Chondrocyte (in vitro differentiated cells): ENCODE measurements around the gene CADM1. TPM values are rescaled to one million over a fixed set of nuclear protein-coding genes. Genes with fewer than 3 reads are reported as not detected.

Experiments
- DNase-seq: peaks from one replicate; pipeline ENCODE4 v3.0.0; 2021; ENCODE audit warnings: mixed read lengths, low spot score
- H3K27ac Mint-ChIP-seq: one replicate; pipeline ENCODE4 v1.8.0; 2021; ENCODE audit warnings: mild to moderate bottlenecking, moderate library complexity, mixed read lengths; ENCODE audit not compliant: unreplicated experiment
- H3K27me3 Mint-ChIP-seq: 2 replicates; pipeline ENCODE4 v1.8.0; 2021; ENCODE audit warnings: low read depth, mixed read lengths
- H3K36me3 Mint-ChIP-seq: 2 replicates; pipeline ENCODE4 v1.8.0; 2021; ENCODE audit warnings: low read depth, mixed read lengths
- H3K4me1 Mint-ChIP-seq: 2 replicates; pipeline ENCODE4 v1.8.0; 2021; ENCODE audit warnings: low read depth, mild to moderate bottlenecking, mixed read lengths
- H3K4me3 Mint-ChIP-seq: one replicate; pipeline ENCODE4 v1.8.0; 2021; ENCODE audit warnings: mild to moderate bottlenecking, moderate library complexity, mixed read lengths; ENCODE audit not compliant: unreplicated experiment
- H3K9me3 Mint-ChIP-seq: 2 replicates; pipeline ENCODE4 v1.8.0; 2021; ENCODE audit warnings: low read depth, mixed read lengths
- total RNA-seq: library from RNA; stranded (reverse); gene quantifications from 3 replicates; pipeline ENCODE4 v1.2.1, GENCODE V29; 2021
- TF ChIP-seq, protein P1 (sequence below): fragments of 200-600 bp; sonication (generic); IDR thresholded peaks from 2 replicates; pipeline ENCODE4 v1.5.0; 2021; ENCODE audit warnings: antibody characterized with exemption, mild to moderate bottlenecking, moderate library complexity

Gene CADM1
- total RNA-seq, 1 donor from 2014 or later, result 29.0 TPM

DNA sequence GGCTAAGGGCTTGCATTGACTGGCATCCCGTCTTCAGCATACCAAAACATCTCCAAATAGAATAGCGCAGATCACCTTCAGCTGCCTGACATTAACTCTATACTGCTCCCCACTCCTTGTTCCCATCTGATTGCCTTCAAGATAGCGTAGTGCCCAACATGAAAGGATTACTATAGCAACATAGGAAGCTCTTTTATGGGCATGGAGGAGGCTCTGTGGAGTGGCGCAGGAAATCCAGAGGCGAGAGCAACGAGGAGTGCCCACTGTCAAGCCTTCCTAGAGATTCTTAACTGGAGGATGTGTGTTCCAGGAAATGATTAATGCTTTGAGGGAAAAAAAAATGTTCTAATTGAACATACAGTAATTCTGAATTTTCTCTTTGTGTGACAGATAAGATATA lies 213.3 kb downstream of the CADM1 start:
- no peaks in the 10 kb centered on the region for H3K36me3 Mint-ChIP-seq
- H3K27me3 Mint-ChIP-seq, result no peaks in the 10 kb centered on the region
- H3K9me3 Mint-ChIP-seq, result no peaks in the 10 kb centered on the region
- TF ChIP-seq, protein P1, sequence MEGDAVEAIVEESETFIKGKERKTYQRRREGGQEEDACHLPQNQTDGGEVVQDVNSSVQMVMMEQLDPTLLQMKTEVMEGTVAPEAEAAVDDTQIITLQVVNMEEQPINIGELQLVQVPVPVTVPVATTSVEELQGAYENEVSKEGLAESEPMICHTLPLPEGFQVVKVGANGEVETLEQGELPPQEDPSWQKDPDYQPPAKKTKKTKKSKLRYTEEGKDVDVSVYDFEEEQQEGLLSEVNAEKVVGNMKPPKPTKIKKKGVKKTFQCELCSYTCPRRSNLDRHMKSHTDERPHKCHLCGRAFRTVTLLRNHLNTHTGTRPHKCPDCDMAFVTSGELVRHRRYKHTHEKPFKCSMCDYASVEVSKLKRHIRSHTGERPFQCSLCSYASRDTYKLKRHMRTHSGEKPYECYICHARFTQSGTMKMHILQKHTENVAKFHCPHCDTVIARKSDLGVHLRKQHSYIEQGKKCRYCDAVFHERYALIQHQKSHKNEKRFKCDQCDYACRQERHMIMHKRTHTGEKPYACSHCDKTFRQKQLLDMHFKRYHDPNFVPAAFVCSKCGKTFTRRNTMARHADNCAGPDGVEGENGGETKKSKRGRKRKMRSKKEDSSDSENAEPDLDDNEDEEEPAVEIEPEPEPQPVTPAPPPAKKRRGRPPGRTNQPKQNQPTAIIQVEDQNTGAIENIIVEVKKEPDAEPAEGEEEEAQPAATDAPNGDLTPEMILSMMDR, result no peak
- peaks cover 23% of the 10 kb centered on the region for H3K4me1 Mint-ChIP-seq
- no peak overlapping the region for H3K27ac Mint-ChIP-seq
- no peak overlapping the region for H3K4me3 Mint-ChIP-seq
- no peak for DNase-seq

DNA sequence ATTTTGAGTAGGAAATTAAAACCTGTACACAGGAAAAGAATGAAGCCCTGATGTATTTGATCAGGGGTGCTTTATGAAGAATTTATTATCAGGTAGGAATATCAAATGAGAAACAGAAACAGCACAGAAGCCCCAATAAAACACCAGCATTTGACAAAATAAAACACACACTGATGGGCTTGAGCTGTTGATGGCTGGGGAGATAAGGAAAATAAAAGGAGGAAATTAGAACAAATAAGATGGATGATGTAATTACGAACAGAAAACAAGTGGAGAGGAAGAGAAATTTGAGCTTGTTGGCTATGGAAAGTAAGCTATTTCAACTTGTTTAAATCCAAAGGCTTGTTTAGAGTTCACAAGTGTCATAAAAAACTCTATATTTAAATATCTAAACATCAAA lies 213.7 kb downstream of the CADM1 start:
- Mint-ChIP-seq H3K36me3 (no peaks in the 10 kb centered on the region), H3K9me3 (no peaks in the 10 kb centered on the region), H3K27ac (no peak overlapping the region), H3K4me3 (no peak overlapping the region), H3K27me3 (no peaks in the 10 kb centered on the region), H3K4me1 (peaks cover 23% of the 10 kb centered on the region)
- no peak for DNase-seq
- TF ChIP-seq, protein P1, result no peak

- no peaks in the 10 kb centered on the region for H3K9me3 Mint-ChIP-seq
- peaks cover 23% of the 10 kb centered on the region for H3K4me1 Mint-ChIP-seq
- no peak overlapping the region for H3K27ac Mint-ChIP-seq
- TF ChIP-seq, protein P1, result no peak
- H3K27me3 Mint-ChIP-seq, result no peaks in the 10 kb centered on the region
- no peaks in the 10 kb centered on the region for H3K36me3 Mint-ChIP-seq
- no peak overlapping the region for H3K4me3 Mint-ChIP-seq
- DNase-seq, result no peak
Observed at GRCh38 chr11:115287266-115287665, 216.9 kb downstream of the CADM1 start.

DNA sequence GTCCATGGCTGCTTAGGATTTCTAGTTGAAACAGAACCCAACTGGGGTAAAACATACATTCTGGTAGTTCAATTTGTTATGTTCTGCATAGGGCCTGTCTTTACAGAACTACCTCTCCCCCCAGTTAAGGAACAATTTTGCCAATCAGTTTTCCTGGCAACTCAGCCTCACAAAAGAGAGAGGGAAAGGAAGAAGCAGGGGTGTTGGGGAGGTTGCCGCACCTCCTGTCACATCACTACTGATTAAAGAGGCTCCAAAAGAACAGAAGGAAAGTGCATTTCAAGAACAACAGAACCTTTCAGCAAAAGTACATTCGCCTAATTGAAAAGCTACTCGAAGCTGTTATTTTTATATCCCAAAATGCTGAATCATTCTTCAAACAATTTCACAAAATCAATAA lies 217.6 kb downstream of the CADM1 start:
- Mint-ChIP-seq H3K4me1 (peaks cover 23% of the 10 kb centered on the region), H3K9me3 (no peaks in the 10 kb centered on the region), H3K27ac (no peak overlapping the region), H3K27me3 (no peaks in the 10 kb centered on the region), H3K4me3 (no peak overlapping the region), H3K36me3 (no peaks in the 10 kb centered on the region)
- TF ChIP-seq, protein P1, result no peak
- no peak for DNase-seq

GRCh38 chr11:115284773-115285172 lies 219.4 kb downstream of the CADM1 start:
- H3K27ac Mint-ChIP-seq, result no peak overlapping the region
- no peak for DNase-seq
- TF ChIP-seq, protein P1, result no peak
- H3K4me3 Mint-ChIP-seq, result no peak overlapping the region
- no peaks in the 10 kb centered on the region for H3K36me3 Mint-ChIP-seq
- no peaks in the 10 kb centered on the region for H3K9me3 Mint-ChIP-seq
- peaks cover 17% of the 10 kb centered on the region for H3K4me1 Mint-ChIP-seq
- H3K27me3 Mint-ChIP-seq, result no peaks in the 10 kb centered on the region
